ENCODE measurements around the gene GCSH.

- TF ChIP-seq POLR2A (IDR thresholded peaks at IDR 0.05) (no peak), CTCF (IDR thresholded peaks at IDR 0.05) (no peak), POLR2AphosphoS5 (IDR thresholded peaks at IDR 0.05) (no peak), EP300 (IDR thresholded peaks at IDR 0.05) (no peak)
Measured at GRCh38 chr16:81067166-81067565, 29.0 kb downstream of the GCSH start.

All from stomach (tissue), 4 donors.